B cell (primary cell): ENCODE measurements around the gene GBE1. TPM values are rescaled to one million over a fixed set of nuclear protein-coding genes. Genes with fewer than 3 reads are reported as not detected.

Experiments used
- ATAC-seq: fragments of 200-7000 bp; cut with Tn5 transposase; one replicate; pipeline ENCODE4 v1.10.0; 2021; ENCODE audit warnings: low read depth, mild to moderate bottlenecking, moderate number of reproducible peaks, moderate library complexity
- CTCF ChIA-PET: fragments of 350-600 bp; sonication (Branson Sonifier 250); formaldehyde crosslinking; loops from one replicate; lab custom pipeline; 2021; ENCODE audit warnings: antibody characterized with exemption, inconsistent platforms; lab: Charles Lee
- POLR2A ChIA-PET: fragments of 350-600 bp; sonication (Branson Sonifier 250); formaldehyde crosslinking; loops from one replicate; lab custom pipeline; 2021; ENCODE audit warnings: antibody characterized with exemption; lab: Charles Lee
- DNase-seq: peaks from one replicate; pipeline ENCODE4 v3.0.0; 2013
- H2AFZ ChIP-seq: 2 replicates; pipeline ENCODE4 v1.6.1; 2012; ENCODE audit warnings: mild to moderate bottlenecking, low read depth, low read length; ENCODE audit not compliant: insufficient read depth, poor library complexity, severe bottlenecking
- H3K27ac ChIP-seq, 2 donors: 1 replicate in 1 of 2; 2 replicates in 1 of 2; pipeline ENCODE4 v1.5.1; 2012 to 2013; ENCODE audit warnings: low read length in 2 of 2, mild to moderate bottlenecking in 2 of 2, moderate library complexity in 1 of 2
- H3K27me3 ChIP-seq, 4 experiments: fragments of 200-600 bp in 1 of 4; sonication (generic) in 1 of 4; replicated peaks in 1 of 4; 1 replicate in 2 of 4; 2 replicates in 2 of 4; pipeline versions ENCODE4 v1.6.1 to v1.7.0; 2013 to 2016; ENCODE audit warnings: low read length in 3 of 4, mild to moderate bottlenecking in 2 of 4, mixed read lengths in 1 of 4, moderate library complexity in 1 of 4; ENCODE audit not compliant: insufficient read depth in 4 of 4, control insufficient read depth in 3 of 4; ENCODE audit errors: control extremely low read depth in 1 of 4
- H3K36me3 ChIP-seq, 2 experiments: replicated peaks in 1 of 2; 1 replicate in 1 of 2; 2 replicates in 1 of 2; pipeline versions ENCODE4 v1.6.1 to v1.7.1; 2013; ENCODE audit warnings: low read length in 1 of 2; ENCODE audit not compliant: insufficient read depth in 2 of 2, control insufficient read depth in 1 of 2; ENCODE audit errors: control extremely low read depth in 1 of 2, extremely low read depth in 1 of 2
- H3K4me1 ChIP-seq, 2 donors: fragments of 200-600 bp in 1 of 2; sonication (generic) in 1 of 2; 1 replicate in 1 of 2; 2 replicates in 1 of 2; pipeline versions ENCODE4 v1.5.1 to v1.6.1; 2013 to 2017; ENCODE audit warnings: low read length in 2 of 2; ENCODE audit not compliant: control insufficient read depth in 2 of 2, insufficient read depth in 2 of 2
- H3K4me2 ChIP-seq: replicated peaks from 2 replicates; pipeline ENCODE3; 2012; ENCODE audit warnings: mild to moderate bottlenecking, low read depth, low read length; ENCODE audit not compliant: poor library complexity, severe bottlenecking
- H3K4me3 ChIP-seq, 5 experiments: fragments of 200-600 bp in 1 of 5; sonication (generic) in 1 of 5; 1 replicate in 3 of 5; 2 replicates in 2 of 5; pipeline versions ENCODE4 v1.5.1 to v1.7.0; 2011 to 2016; ENCODE audit warnings: low read length in 4 of 5, mild to moderate bottlenecking in 4 of 5, low read depth in 2 of 5, control low read depth in 1 of 5, moderate library complexity in 1 of 5; ENCODE audit not compliant: insufficient read depth in 1 of 5; ENCODE audit errors: control extremely low read depth in 1 of 5, extremely low read depth in 1 of 5
- H3K79me2 ChIP-seq: fragments of 200-600 bp; sonication (generic); one replicate; pipeline ENCODE4 v1.6.0; 2016; ENCODE audit warnings: low read length; ENCODE audit not compliant: control insufficient read depth, insufficient read depth
- H3K9ac ChIP-seq: fragments of 200-600 bp; sonication (generic); 2 replicates; pipeline ENCODE4 v1.6.1; 2017; ENCODE audit warnings: mild to moderate bottlenecking, low read length, moderate library complexity
- H3K9me3 ChIP-seq, 3 donors: one replicate each; pipeline versions ENCODE4 v1.6.1 to v1.7.1; 2013; ENCODE audit warnings: low read length in 2 of 3; ENCODE audit not compliant: control insufficient read depth in 2 of 3, insufficient read depth in 1 of 3; ENCODE audit errors: control extremely low read depth in 1 of 3
- H4K20me1 ChIP-seq: 2 replicates; pipeline ENCODE4 v1.6.0; 2012; ENCODE audit warnings: mild to moderate bottlenecking, low read length; ENCODE audit not compliant: insufficient read depth, control insufficient read depth, poor library complexity, severe bottlenecking
- H3K27ac Mint-ChIP-seq: one replicate; pipeline ENCODE4 v1.8.0; 2021; ENCODE audit warnings: mixed read lengths
- H3K27me3 Mint-ChIP-seq: one replicate; pipeline ENCODE4 v1.8.0; 2021; ENCODE audit warnings: mixed read lengths
- H3K4me1 Mint-ChIP-seq: one replicate; pipeline ENCODE4 v1.8.0; 2021; ENCODE audit warnings: mixed read lengths
- H3K4me3 Mint-ChIP-seq: one replicate; pipeline ENCODE4 v1.8.0; 2021; ENCODE audit warnings: mixed read lengths
- H3K9me3 Mint-ChIP-seq: one replicate; pipeline ENCODE4 v1.8.0; 2022; ENCODE audit warnings: mixed read lengths; ENCODE audit not compliant: insufficient read depth
- EZH2 ChIP-seq: IDR thresholded peaks from 2 replicates; pipeline ENCODE4 v1.6.1; 2012; ENCODE audit warnings: borderline replicate concordance, low read depth, mild to moderate bottlenecking, moderate library complexity, low read length; ENCODE audit not compliant: insufficient read depth, poor library complexity, severe bottlenecking
- WGBS: methylation state at CpG from one replicate; pipeline ENCODE4 v1.1.5; 2013; ENCODE audit warnings: missing lambda C conversion rate; ENCODE audit not compliant: insufficient coverage; 5-methylcytosine and 5-hydroxymethylcytosine counted together
- intact Hi-C: fragments of 100-400 bp; cut with micrococcal nuclease; formaldehyde crosslinking; loops from one replicate; pipeline ENCODE4 v1.10.0; 2022
- polyA plus RNA-seq: library from polyadenylated mRNA; depleted of rRNA; stranded (reverse); fragments of >200 nt; gene quantifications from 2 replicates; pipeline ENCODE4 v1.2.3, GENCODE V29; 2012
- total RNA-seq, 2 donors: library from RNA; stranded (reverse); fragments of 120-200 nt in 1 of 2; gene quantifications; 1 replicate in 1 of 2; 2 replicates in 1 of 2; pipeline versions ENCODE4 v1.2.3 to v1.2.4, GENCODE V29; 2013 to 2022
- TF ChIP-seq, protein P1 (sequence below): fragments of 200-600 bp; IDR thresholded peaks from one replicate; pipeline ENCODE4 v1.8.0; 2022; ENCODE audit warnings: antibody characterized with exemption, mild to moderate bottlenecking

Gene GBE1
- total and polyA plus RNA-seq, 2 donors (not counting 1 experiment from before 2014, with no cell fraction given), result 3.4 to 20.8 TPM

DNA sequence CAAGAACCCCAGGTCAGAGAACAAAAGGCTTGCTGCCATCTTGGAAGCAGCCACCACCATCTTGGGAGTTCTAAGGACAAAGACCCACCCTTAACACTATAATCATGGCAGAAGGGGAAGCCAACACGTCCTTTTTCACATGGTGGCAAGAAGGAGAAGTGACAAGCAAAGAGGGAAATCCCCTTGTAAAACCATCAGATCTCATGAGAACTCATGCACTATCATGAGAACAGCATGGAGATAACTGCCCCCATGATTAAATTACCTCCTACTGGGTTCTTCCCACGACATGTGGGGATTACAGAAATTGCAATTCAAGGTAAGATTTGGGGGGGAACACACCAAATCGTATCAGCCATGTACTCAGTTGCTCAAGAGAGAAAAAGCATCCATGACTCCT, 21.1 kb upstream of the GBE1 start:
- Histone ChIP-seq H3K79me2 (no peaks in the 10 kb centered on the region), H3K27me3 (no peaks in the 10 kb centered on the region), H2AFZ (peak overlapping the region; percentile 52), H3K4me2 (no peak overlapping the region), H3K4me3 (no peak overlapping the region), H3K9ac (no peak overlapping the region), H3K27ac (no peak overlapping the region), H3K36me3 (no peaks in the 10 kb centered on the region), H3K9me3 (peaks cover 0 to 11% (median 0%) of the 10 kb centered on the region in 3 donors), H4K20me1 (no peaks in the 10 kb centered on the region), H3K4me1 (peaks cover 4 to 7% of the 10 kb centered on the region in 2 donors)
- Mint-ChIP-seq H3K9me3 (peaks cover 5% of the 10 kb centered on the region), H3K4me3 (no peak overlapping the region), H3K27ac (no peak overlapping the region), H3K27me3 (no peaks in the 10 kb centered on the region), H3K4me1 (peaks cover 9% of the 10 kb centered on the region)
- ChIA-PET POLR2A (no interaction called here), CTCF (no interaction called here)
- intact Hi-C loops, result no loop called here
- DNase-seq (peak; percentile 50), ATAC-seq (peak; percentile 43)
- TF ChIP-seq, protein P1, sequence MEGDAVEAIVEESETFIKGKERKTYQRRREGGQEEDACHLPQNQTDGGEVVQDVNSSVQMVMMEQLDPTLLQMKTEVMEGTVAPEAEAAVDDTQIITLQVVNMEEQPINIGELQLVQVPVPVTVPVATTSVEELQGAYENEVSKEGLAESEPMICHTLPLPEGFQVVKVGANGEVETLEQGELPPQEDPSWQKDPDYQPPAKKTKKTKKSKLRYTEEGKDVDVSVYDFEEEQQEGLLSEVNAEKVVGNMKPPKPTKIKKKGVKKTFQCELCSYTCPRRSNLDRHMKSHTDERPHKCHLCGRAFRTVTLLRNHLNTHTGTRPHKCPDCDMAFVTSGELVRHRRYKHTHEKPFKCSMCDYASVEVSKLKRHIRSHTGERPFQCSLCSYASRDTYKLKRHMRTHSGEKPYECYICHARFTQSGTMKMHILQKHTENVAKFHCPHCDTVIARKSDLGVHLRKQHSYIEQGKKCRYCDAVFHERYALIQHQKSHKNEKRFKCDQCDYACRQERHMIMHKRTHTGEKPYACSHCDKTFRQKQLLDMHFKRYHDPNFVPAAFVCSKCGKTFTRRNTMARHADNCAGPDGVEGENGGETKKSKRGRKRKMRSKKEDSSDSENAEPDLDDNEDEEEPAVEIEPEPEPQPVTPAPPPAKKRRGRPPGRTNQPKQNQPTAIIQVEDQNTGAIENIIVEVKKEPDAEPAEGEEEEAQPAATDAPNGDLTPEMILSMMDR, result no peak
- TF ChIP-seq EZH2, result no peak
- WGBS, result 0% methylated on average over 2 of the region's 3 CpGs

DNA sequence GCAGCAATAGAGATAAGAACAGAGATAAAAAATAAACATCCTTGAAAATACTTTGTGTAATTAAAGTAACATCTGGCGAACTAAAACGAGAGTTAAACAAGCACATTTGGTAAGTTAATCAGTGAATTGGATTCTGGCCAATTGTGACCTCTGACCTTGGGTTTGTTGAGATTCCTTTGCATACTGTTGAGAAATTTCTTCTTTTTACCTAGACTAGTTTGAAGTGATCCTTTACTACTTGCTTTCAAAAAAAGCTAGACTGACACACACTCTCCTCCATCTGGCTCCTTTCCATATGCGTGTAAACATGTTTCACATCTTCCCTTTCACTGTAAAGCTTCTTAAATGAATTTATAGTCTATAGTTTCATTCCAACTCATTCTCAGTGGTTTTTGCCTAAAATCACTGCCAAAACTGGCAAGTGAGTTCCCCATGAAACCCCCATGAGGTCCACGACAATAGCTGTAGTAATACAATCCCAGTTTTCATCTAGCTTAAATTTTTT, 17.3 kb upstream of the GBE1 start:
- Histone ChIP-seq H3K4me2 (no peak overlapping the region), H3K4me1 (peaks cover 4 to 7% of the 10 kb centered on the region in 2 donors), H3K9ac (no peak overlapping the region), H3K79me2 (no peaks in the 10 kb centered on the region), H3K9me3 (peaks cover 0 to 11% (median 0%) of the 10 kb centered on the region in 3 donors), H3K4me3 (no peak overlapping the region), H3K36me3 (no peaks in the 10 kb centered on the region), H3K27ac (no peak overlapping the region), H2AFZ (no peak overlapping the region), H4K20me1 (no peaks in the 10 kb centered on the region), H3K27me3 (no peaks in the 10 kb centered on the region)
- POLR2A ChIA-PET, result no interaction called here
- Mint-ChIP-seq H3K27ac (no peak overlapping the region), H3K4me1 (peaks cover 9% of the 10 kb centered on the region), H3K4me3 (no peak overlapping the region), H3K27me3 (no peaks in the 10 kb centered on the region), H3K9me3 (peaks cover 4% of the 10 kb centered on the region)
- intact Hi-C loops, result no loop called here
- TF ChIP-seq, protein P1, result no peak
- no peak for TF ChIP-seq EZH2
- CTCF ChIA-PET, result no interaction called here
- no peak for DNase-seq
- ATAC-seq, result no peak
- 80% methylated on average over 1 of the region's 4 CpGs for WGBS
